RWPE2 (cell line): ENCODE data around the gene GABRD.
A peak's percentile ranks its signal among the peaks of the same experiment; 100 is the strongest.

Experiments used
- ATAC-seq: fragments of 200-7000 bp; cut with Tn5 transposase; 3 replicates; pipeline ENCODE4 v1.9.1; 2021; ENCODE audit warnings: low read depth
- DNase-seq: peaks from one replicate; pipeline ENCODE4 v3.0.0-alpha.2; 2020; ENCODE audit warnings: low spot score
- H3K27ac ChIP-seq: fragments of 450-650 bp; 2 replicates; pipeline ENCODE4 v1.5.1; 2017; ENCODE audit warnings: mild to moderate bottlenecking; ENCODE audit not compliant: poor library complexity, severe bottlenecking
- H3K27me3 ChIP-seq: fragments of 250-450 bp; sonication (Bioruptor Pico); 2 replicates; pipeline ENCODE4 v1.5.1; 2021; ENCODE audit warnings: mild to moderate bottlenecking, moderate library complexity; ENCODE audit not compliant: insufficient read depth, poor library complexity, severe bottlenecking
- H3K36me3 ChIP-seq: fragments of 250-450 bp; sonication (Bioruptor Pico); 2 replicates; pipeline ENCODE4 v1.5.1; 2020; ENCODE audit warnings: low read depth, mild to moderate bottlenecking, moderate library complexity
- H3K4me1 ChIP-seq: fragments of 250-450 bp; sonication (Bioruptor Pico); 2 replicates; pipeline ENCODE4 v1.5.1; 2021; ENCODE audit warnings: mild to moderate bottlenecking, moderate library complexity; ENCODE audit not compliant: insufficient read depth, poor library complexity, severe bottlenecking
- H3K4me3 ChIP-seq: fragments of 250-450 bp; sonication (Bioruptor Pico); 2 replicates; pipeline ENCODE4 v1.5.1; 2021; ENCODE audit warnings: mild to moderate bottlenecking, moderate library complexity; ENCODE audit not compliant: severe bottlenecking
- H3K9me3 ChIP-seq: fragments of 250-450 bp; sonication (Bioruptor Pico); 2 replicates; pipeline ENCODE4 v1.5.1; 2021; ENCODE audit warnings: mild to moderate bottlenecking, moderate library complexity; ENCODE audit not compliant: severe bottlenecking
- TF ChIP-seq, protein P1 (sequence below): fragments of 450-650 bp; IDR thresholded peaks from one replicate; pipeline ENCODE4 v1.5.1; 2017; ENCODE audit warnings: mild to moderate bottlenecking, moderate library complexity; ENCODE audit not compliant: poor library complexity, severe bottlenecking

GABRD gene

DNA sequence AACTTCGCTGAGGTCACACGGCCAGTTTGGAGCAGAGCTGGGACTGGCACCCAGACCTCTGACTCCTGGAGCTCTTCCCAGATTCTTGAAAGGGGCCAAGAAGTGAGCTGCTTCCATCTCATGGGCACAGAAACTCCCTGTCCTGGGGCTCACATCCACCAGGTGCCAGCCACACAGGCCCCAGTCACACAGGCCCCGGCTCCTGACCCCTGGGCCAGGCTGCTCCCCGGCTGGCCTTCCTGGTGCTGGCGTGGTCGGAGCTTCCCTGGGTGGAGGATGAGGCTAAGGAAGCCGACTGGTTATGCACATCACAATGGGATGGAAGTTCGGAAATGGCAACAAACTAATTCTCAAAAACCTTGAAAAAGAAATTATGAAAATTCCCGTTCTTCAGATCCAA is 3.0 kb upstream of the GABRD start:
- no peak overlapping the region for H3K4me3 ChIP-seq
- no peak for DNase-seq
- TF ChIP-seq, protein P1, sequence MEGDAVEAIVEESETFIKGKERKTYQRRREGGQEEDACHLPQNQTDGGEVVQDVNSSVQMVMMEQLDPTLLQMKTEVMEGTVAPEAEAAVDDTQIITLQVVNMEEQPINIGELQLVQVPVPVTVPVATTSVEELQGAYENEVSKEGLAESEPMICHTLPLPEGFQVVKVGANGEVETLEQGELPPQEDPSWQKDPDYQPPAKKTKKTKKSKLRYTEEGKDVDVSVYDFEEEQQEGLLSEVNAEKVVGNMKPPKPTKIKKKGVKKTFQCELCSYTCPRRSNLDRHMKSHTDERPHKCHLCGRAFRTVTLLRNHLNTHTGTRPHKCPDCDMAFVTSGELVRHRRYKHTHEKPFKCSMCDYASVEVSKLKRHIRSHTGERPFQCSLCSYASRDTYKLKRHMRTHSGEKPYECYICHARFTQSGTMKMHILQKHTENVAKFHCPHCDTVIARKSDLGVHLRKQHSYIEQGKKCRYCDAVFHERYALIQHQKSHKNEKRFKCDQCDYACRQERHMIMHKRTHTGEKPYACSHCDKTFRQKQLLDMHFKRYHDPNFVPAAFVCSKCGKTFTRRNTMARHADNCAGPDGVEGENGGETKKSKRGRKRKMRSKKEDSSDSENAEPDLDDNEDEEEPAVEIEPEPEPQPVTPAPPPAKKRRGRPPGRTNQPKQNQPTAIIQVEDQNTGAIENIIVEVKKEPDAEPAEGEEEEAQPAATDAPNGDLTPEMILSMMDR = no peak
- H3K36me3 ChIP-seq = no peaks in the 10 kb centered on the region
- no peaks in the 10 kb centered on the region for H3K9me3 ChIP-seq
- H3K27me3 ChIP-seq = peaks cover 31% of the 10 kb centered on the region
- no peak overlapping the region for H3K27ac ChIP-seq
- H3K4me1 ChIP-seq = no peaks in the 10 kb centered on the region
- no peak for ATAC-seq

DNA sequence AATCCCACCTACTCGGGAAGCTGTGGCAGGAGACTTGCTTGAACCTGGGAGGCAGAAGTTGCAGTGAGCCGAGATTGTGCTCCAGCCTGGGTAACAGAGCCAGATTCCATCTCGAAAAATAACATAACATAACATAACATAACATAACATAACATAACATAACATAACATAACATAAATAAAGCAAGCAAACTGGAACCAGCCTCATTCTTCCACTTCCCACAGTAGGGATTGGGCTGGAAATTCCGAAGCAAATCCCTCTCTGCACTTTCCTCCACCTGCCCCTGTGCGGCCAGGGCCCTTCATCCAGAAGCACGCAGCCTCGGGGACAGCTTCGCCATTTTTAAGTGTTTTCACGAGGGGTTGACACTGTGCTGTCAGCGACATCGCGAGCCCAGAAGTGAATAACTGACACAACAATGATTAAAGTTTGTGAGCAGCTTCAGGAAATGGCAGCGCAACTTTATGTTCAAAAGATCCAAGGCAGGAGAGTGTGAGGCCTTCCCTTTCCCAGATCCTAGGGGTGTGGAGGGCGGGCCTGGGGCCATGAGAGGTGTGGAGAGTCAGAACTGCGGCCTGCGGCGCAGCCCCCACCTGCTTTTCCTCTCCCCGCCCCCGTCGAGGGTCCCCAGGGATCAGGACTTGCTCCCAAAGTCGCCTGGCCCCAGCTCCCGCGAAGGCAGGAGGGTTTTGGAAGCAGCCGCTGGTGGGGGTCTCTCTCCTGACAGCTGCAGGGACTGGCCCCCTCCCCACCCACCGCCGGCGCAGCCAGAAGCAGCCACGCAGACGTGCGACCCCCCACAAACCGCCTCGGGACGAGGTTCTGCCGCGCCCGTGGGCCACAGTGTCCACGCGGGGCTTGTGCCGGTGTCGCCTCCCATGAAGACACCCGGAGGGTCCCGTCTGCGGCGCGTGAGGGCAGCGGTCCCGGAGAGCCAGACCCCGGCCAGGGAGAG is 651 bp upstream of the GABRD start:
- H3K27me3 ChIP-seq = peaks cover 46% of the 10 kb centered on the region
- no peak for ATAC-seq
- no peaks in the 10 kb centered on the region for H3K9me3 ChIP-seq
- H3K27ac ChIP-seq = no peak overlapping the region
- peak; percentile 57 for DNase-seq
- H3K4me3 ChIP-seq = no peak overlapping the region
- no peaks in the 10 kb centered on the region for H3K4me1 ChIP-seq
- TF ChIP-seq, protein P1 = no peak
- no peaks in the 10 kb centered on the region for H3K36me3 ChIP-seq

DNA sequence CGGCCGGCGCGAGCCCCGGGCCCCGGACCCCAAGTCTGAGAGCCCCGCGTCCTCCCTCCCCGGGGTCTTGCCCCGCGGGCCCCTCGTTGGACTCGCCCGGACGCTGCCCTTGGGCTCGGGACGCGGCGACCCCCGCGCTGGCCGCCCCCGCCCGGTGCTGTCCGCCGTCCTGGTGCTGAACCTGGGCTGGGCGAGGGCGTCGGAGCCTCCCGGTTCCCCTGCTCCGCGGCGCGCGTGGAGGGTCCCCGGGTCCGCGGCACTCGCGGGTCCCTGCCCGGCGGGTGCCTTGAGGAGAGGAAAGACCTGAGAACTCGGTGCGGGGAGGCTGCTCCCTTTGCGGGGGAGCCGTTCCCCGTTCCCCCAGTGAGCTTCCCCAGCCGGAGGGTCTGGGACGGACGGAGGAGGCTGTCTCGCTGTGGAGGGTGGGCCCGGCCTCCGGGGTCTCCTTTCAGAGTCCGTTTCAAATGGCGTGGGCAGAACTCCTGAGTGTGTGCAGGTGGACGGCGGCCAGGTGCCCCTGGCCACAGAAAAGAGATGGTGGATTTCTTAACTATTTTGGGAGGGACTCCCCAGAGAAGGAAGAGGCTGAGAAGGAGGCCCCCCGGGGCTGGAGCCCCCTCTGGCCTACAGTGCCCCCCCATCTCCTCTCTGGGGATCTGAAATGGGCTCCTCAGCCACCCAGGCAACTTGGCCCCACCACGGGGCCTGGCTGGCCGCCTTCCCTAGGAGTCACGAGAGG is 595 bp downstream of the GABRD start:
- Histone ChIP-seq H3K27ac (no peak overlapping the region), H3K27me3 (peaks cover 46% of the 10 kb centered on the region), H3K4me3 (peak overlapping the region; percentile 22), H3K36me3 (no peaks in the 10 kb centered on the region), H3K9me3 (no peaks in the 10 kb centered on the region), H3K4me1 (no peaks in the 10 kb centered on the region)
- DNase-seq = no peak
- no peak for ATAC-seq
- TF ChIP-seq, protein P1 = no peak

DNA sequence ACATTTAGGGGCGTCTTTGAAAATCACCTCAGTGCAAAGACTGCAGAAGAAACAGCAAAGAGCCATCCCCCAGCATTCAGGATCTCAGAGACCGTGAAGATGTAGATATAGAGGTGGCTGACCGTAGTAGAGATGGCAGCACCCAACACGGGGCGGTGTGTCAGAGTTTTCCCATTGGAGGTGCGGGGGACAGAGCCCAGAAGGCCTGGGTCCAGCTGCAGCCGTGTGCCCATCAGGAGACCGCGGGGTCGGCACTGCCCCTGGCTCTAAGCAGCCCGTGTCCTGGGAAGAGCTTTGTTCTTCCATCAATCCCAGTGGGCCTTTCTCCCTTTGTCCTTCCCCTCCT is 1.1 kb downstream of the GABRD start:
- ATAC-seq = no peak
- Histone ChIP-seq H3K4me1 (no peaks in the 10 kb centered on the region), H3K4me3 (no peak overlapping the region), H3K9me3 (no peaks in the 10 kb centered on the region), H3K27ac (no peak overlapping the region), H3K27me3 (peaks cover 48% of the 10 kb centered on the region), H3K36me3 (no peaks in the 10 kb centered on the region)
- no peak for DNase-seq
- TF ChIP-seq, protein P1 = no peak
